Pancreas (tissue), 10 donors: ENCODE measurements around the gene TBC1D9. TPM values are rescaled to one million over a fixed set of nuclear protein-coding genes. Genes with fewer than 3 reads are reported as not detected.
"Not testable (repeated sequence)": the region's sequence is repeated elsewhere in the genome, so short reads cannot be mapped to it uniquely, and the experiment has no call there.

ENCODE experiments used
- ATAC-seq, 4 donors: fragments of 200-7000 bp; cut with Tn5 transposase; one replicate each; pipeline versions ENCODE4 v1.8.0 to v1.9.1; 2020; ENCODE audit warnings: mild to moderate bottlenecking in 4 of 4, moderate library complexity in 4 of 4
- DNase-seq, 6 donors: peaks; one replicate each; pipeline ENCODE4 v3.0.0-alpha.2; 2020
- FAIRE-seq: peaks from 2 replicates; lab custom pipeline; 2012; peaks lifted over from hg19 to GRCh38; lab: Jason Lieb, UNC
- H3K27ac ChIP-seq, 4 donors: fragments of 200-600 bp; sonication (generic); 1 replicate in 3 of 4; 2 replicates in 1 of 4; pipeline versions ENCODE4 v1.5.0 to v1.8.0; 2020
- H3K27me3 ChIP-seq, 4 donors: fragments of 200-600 bp; one replicate each; pipeline ENCODE4 v1.8.0; 2021
- H3K36me3 ChIP-seq, 3 donors: fragments of 200-600 bp; sonication (generic) in 1 of 3; one replicate each; pipeline versions ENCODE4 v1.5.0 to v1.8.0; 2020 to 2021
- H3K4me1 ChIP-seq, 3 donors: fragments of 200-600 bp; one replicate each; pipeline ENCODE4 v1.8.0; 2021
- H3K4me3 ChIP-seq, 4 donors: fragments of 200-600 bp; sonication (generic) in 2 of 4; one replicate each; pipeline versions ENCODE4 v1.5.0 to v1.8.0; 2020 to 2021
- H3K9me3 ChIP-seq, 4 donors: fragments of 200-600 bp; one replicate each; pipeline ENCODE4 v1.8.0; 2021
- CTCF ChIP-seq, 4 donors: fragments of 200-600 bp; sonication (generic) in 3 of 4; IDR thresholded peaks; one replicate each; pipeline versions ENCODE4 v1.5.0 to v1.8.0; 2021; ENCODE audit warnings: antibody characterized with exemption in 4 of 4
- WGBS, 2 donors: extraction: QIAGEN DNeasy Blood & Tissue Kit; methylation state at CpG; one replicate each; pipeline ENCODE4 v1.1.7; 2013; 5-methylcytosine and 5-hydroxymethylcytosine counted together
- intact Hi-C, 3 donors: fragments of 100-400 bp; cut with DNase I; formaldehyde crosslinking; loops; one replicate each; pipeline versions ENCODE4 v1.11.1 to v1.14.2; 2022
- polyA plus RNA-seq, 2 donors: library from polyadenylated mRNA; stranded (reverse); fragments of 200-250 nt; gene quantifications; one replicate each; pipeline ENCODE4 v1.2.3, GENCODE V29; 2013
- total RNA-seq, 6 donors: library from RNA; stranded (reverse); fragmentation: NEBNext Ultra II Directional in 4 of 6; extraction: Animal tissue kit (Norgen Biotek cat#: 25700) in 4 of 6; gene quantifications; one replicate each; pipeline versions ENCODE4 v1.2.1 to v1.2.4, GENCODE V29; 2021 to 2023
- donor health status: healthy with polysubstance abuse.
- donor health status: DM: no; HTN: no; CAD: no; lungs with moderate emphysema.
- donor health status: DM: no; HTN: no; CAD: no.
- donor health status: control.
- donor health status: control.
- donor health status: Bipolar disorder and iron deficiency.
- donor health status: DM: yes; HTN: yes; CAD: no.
- donor health status: DM: no; HTN: no; CAD: no.
- donor health status: DM: no; HTN: no; CAD: no.
- donor health status: DM: yes; HTN: yes; CAD: no.

Gene TBC1D9
- total and polyA plus RNA-seq, 8 donors, result 5.3 to 17.9 (median 9.8) TPM

DNA sequence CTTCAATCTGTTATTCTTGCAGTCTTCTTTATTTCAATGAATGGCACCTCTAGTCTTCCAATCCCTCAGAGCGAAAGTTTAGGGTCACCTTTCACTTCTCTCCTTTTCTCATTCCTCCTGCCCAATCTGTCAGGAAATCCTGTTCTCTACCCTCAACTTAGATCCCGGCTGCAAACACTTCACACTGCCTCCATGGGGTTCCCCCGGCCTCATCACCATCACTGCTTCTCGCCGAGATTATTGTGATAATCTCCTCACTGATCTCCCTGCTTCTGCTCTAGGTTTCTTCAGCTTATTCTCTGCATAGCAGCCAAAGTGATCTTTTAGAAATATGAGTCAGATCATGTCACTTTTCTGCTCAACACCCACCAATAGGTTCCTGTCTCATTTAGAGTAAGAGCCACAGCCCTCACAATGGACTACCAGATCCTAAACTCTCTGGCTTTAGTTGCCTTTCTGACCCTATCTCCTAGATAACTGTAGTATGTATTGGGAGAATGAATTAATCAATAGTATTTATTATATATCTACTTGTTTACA is 43.6 kb upstream of the TBC1D9 start:
- H3K27ac ChIP-seq, result no peak overlapping the region
- no peaks in the 10 kb centered on the region for H3K27me3 ChIP-seq
- no peaks in the 10 kb centered on the region for H3K9me3 ChIP-seq
- no peak for TF ChIP-seq CTCF (IDR thresholded peaks at IDR 0.05)
- H3K4me3 ChIP-seq, result no peak overlapping the region
- 87 to 89% methylated on average over 5 of the region's 5 CpGs for WGBS, 2 donors
- ATAC-seq (no peak), DNase-seq (no peak), FAIRE-seq (no peak)
- H3K4me1 ChIP-seq, result no peaks in the 10 kb centered on the region
- H3K36me3 ChIP-seq, result no peaks in the 10 kb centered on the region
- intact Hi-C loops, result no loop called here

GRCh38 chr4:140793291-140793690 is 37.1 kb upstream of the TBC1D9 start:
- TF ChIP-seq CTCF (IDR thresholded peaks at IDR 0.05), result no peak
- no peaks in the 10 kb centered on the region for H3K27me3 ChIP-seq
- DNase-seq, result no peak
- H3K9me3 ChIP-seq, result no peaks in the 10 kb centered on the region
- no peaks in the 10 kb centered on the region for H3K36me3 ChIP-seq
- no peak overlapping the region for H3K4me3 ChIP-seq
- intact Hi-C loops, result no loop called here
- H3K4me1 ChIP-seq, result no peaks in the 10 kb centered on the region
- H3K27ac ChIP-seq, result no peak overlapping the region
- ATAC-seq, result no peak
- FAIRE-seq, result no peak
- WGBS, 2 donors, result 75 to 83% methylated on average over 2 of the region's 2 CpGs

DNA sequence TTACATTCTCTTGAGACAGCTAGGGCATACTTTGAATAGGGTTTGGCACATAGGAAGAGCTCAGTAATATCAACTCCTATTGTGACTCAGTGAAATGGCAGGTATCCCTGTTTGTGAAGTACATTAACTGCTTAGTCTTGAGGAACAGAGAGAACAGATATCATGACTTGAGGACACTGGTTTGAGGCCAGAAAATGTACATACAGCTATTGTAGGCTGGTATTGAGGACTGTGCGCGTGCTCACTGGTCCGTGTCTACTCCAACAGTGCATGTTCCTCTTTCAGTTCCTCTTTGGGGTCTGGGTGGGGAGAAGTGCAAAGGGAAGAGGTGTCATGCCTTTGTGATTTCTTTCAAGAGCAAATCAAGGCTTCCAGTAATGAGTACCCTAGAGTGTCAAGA is 34.6 kb upstream of the TBC1D9 start:
- ATAC-seq (peak in 3 of 4 donors; percentile 21 to 89 (median 87)), DNase-seq (peak in 1 of 6 donors; percentile 34), FAIRE-seq (no peak)
- no peak for TF ChIP-seq CTCF (IDR thresholded peaks at IDR 0.05)
- H3K36me3 ChIP-seq, result no peaks in the 10 kb centered on the region
- H3K27me3 ChIP-seq, result no peaks in the 10 kb centered on the region
- WGBS, 2 donors, result 92 to 95% methylated on average over 3 of the region's 3 CpGs
- intact Hi-C loops, result no loop called here
- H3K4me3 ChIP-seq, result no peak overlapping the region
- H3K4me1 ChIP-seq, result no peaks in the 10 kb centered on the region
- peak overlapping the region in 1 of 4 donors; percentile 13 for H3K27ac ChIP-seq
- no peaks in the 10 kb centered on the region for H3K9me3 ChIP-seq

GRCh38 chr4:140790171-140790570 is 34.0 kb upstream of the TBC1D9 start:
- DNase-seq (no peak), FAIRE-seq (no peak), ATAC-seq (peak in 2 of 4 donors; percentile 61 to 72)
- H3K4me1 ChIP-seq, result no peaks in the 10 kb centered on the region
- H3K4me3 ChIP-seq, result no peak overlapping the region
- 81 to 85% methylated on average over 4 of the region's 4 CpGs for WGBS, 2 donors
- no peak for TF ChIP-seq CTCF (IDR thresholded peaks at IDR 0.05)
- intact Hi-C loops, result no loop called here
- H3K9me3 ChIP-seq, result no peaks in the 10 kb centered on the region
- H3K36me3 ChIP-seq, result no peaks in the 10 kb centered on the region
- peak overlapping the region in 2 of 4 donors; percentile 1 to 13 for H3K27ac ChIP-seq
- no peaks in the 10 kb centered on the region for H3K27me3 ChIP-seq

GRCh38 chr4:140789759-140790158 is 33.6 kb upstream of the TBC1D9 start:
- DNase-seq (no peak), ATAC-seq (peak in 2 of 4 donors; percentile 55 to 65), FAIRE-seq (no peak)
- Histone ChIP-seq H3K4me1 (no peaks in the 10 kb centered on the region), H3K27me3 (no peaks in the 10 kb centered on the region), H3K9me3 (no peaks in the 10 kb centered on the region), H3K4me3 (no peak overlapping the region), H3K36me3 (no peaks in the 10 kb centered on the region), H3K27ac (peak overlapping the region in 1 of 4 donors; percentile 1)
- intact Hi-C loops, result no loop called here
- WGBS, 2 donors, result 85 to 88% methylated on average over 5 of the region's 5 CpGs
- TF ChIP-seq CTCF (IDR thresholded peaks at IDR 0.05), result no peak

DNA sequence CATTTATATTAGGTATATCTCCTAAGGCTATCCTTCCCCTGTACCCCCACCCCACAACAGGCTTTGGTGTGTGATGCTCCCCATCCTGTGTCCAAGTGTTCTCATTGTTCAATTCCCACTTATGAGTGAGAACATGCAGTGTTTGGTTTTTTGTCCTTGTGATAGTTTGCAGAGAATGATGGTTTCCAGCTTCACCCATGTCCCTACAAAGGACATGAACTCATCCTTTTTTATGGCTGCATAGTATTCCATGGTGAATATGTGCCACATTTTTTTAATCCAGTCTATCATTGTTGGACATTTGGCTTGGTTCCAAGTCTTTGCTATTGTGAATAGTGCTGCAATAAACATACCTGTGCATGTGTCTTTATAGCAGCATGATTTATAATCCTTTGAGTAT is 26.6 kb upstream of the TBC1D9 start:
- H3K36me3 ChIP-seq, H3K27me3 ChIP-seq, ATAC-seq, FAIRE-seq, H3K4me3 ChIP-seq, intact Hi-C loops, DNase-seq, H3K9me3 ChIP-seq, H3K27ac ChIP-seq, H3K4me1 ChIP-seq: not testable (repeated sequence)
